Fibroblast of the aortic adventitia (primary cell): ENCODE data around the gene GLYR1. TPM values are rescaled to one million over a fixed set of nuclear protein-coding genes. Genes with fewer than 3 reads are reported as not detected.

Source experiments
- DNase-seq: peaks from one replicate; pipeline ENCODE4 v3.0.0-alpha.2; 2010; ENCODE audit warnings: low read depth
- H3K4me3 ChIP-seq: 2 replicates; pipeline ENCODE4 v1.5.1; 2011; ENCODE audit warnings: low read depth, mild to moderate bottlenecking, control low read depth, low read length, moderate library complexity
- total RNA-seq: library from RNA; depleted of rRNA; stranded (reverse); fragments of >200 nt; gene quantifications from 2 replicates; pipeline ENCODE4 v1.2.3, GENCODE V29; 2012; ENCODE audit warnings: low replicate concordance
- TF ChIP-seq, protein P1 (sequence below): IDR thresholded peaks from 2 replicates; pipeline ENCODE4 v1.5.1; 2011; ENCODE audit warnings: mild to moderate bottlenecking, low read length, control low read depth, inconsistent platforms; ENCODE audit not compliant: insufficient read depth

Gene GLYR1
- total RNA-seq, 1 donor: 55.0 TPM

DNA sequence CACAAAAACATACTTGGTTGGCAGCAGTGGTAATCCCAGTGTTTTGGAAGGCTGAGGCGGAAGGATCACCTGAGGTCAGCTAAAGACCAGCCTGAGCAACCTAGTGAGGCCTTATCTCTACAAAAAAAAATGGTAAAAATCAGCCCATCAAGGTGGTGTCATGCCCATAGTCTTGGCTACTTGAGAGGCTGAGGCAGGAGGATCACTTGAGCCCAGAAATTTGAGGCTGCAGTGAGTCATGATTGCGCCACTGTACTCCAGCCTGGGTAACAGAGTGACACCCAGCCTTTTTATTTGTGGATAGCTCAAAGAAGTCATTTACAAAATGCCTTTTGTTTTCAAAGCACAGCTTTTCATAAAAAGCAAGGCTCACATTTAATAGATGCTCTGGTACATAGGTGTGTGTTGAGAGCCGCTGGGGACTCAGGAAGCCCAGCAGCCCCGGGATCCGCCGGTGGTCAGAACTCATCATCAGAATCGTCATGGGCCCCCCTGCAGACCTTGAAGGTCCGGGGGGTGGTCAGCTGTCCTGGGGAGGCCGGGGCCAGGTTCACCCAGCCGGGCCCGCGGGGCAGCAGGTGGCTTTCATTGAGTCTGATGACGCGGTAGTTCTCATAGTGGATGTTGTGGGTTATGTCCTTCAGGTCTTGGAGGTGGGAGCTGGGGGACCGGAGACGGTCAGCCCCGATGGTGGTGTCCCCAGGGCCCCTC is 69.6 kb downstream of the GLYR1 start:
- no peak overlapping the region for H3K4me3 ChIP-seq
- TF ChIP-seq, protein P1, sequence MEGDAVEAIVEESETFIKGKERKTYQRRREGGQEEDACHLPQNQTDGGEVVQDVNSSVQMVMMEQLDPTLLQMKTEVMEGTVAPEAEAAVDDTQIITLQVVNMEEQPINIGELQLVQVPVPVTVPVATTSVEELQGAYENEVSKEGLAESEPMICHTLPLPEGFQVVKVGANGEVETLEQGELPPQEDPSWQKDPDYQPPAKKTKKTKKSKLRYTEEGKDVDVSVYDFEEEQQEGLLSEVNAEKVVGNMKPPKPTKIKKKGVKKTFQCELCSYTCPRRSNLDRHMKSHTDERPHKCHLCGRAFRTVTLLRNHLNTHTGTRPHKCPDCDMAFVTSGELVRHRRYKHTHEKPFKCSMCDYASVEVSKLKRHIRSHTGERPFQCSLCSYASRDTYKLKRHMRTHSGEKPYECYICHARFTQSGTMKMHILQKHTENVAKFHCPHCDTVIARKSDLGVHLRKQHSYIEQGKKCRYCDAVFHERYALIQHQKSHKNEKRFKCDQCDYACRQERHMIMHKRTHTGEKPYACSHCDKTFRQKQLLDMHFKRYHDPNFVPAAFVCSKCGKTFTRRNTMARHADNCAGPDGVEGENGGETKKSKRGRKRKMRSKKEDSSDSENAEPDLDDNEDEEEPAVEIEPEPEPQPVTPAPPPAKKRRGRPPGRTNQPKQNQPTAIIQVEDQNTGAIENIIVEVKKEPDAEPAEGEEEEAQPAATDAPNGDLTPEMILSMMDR: no peak
- DNase-seq: no peak

DNA sequence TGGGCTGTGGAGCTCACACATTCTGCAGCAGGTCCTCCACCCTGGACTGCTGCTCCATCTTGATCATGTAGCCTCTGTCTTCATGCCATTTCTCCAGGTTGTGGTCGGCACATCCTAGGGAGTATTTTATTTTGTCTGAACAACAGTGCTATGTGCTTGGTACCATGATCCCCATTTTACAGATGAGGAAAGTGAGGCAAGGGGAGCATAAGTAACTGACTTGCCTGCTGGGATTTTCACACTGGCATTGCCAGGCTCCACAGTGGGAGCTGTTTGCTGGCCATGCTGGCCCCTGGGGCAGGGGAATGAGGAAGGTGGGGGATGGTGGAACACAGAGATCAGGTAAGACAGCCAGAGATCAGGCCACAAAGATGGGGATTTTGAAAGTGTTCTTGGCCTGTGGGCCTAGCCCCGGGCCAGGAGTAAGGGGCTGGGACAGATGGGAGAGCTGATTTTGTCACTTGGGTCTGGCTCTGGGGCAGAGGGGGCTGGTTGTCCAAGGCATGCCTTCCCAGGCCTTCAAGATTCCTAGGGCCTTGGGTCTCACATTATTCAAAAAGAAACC is 70.9 kb downstream of the GLYR1 start:
- TF ChIP-seq, protein P1: no peak

DNA sequence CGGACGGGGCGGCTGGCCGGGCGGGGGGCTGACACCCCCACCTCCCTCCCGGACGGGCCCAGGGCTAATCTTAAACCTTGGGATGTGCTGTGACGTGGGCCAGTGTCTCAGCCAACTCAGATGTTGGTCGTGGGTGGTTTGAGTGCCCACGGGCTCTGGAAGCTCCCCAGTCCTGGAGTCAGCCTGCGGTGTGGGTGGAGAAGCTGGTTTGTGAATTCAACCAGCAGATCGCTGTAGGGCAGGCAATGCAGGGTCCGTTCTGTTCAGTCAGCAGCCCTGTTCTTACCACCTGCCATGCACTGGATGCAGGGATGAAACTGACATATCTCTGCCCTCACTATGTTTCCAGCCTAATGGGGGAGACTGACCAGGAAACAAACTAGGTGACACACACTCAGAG is 72.1 kb downstream of the GLYR1 start:
- no peak overlapping the region for H3K4me3 ChIP-seq
- no peak for DNase-seq
- TF ChIP-seq, protein P1: no peak

More for the DNA sequence above, 70.9 kb downstream of the GLYR1 start:
- no peak for DNase-seq
- H3K4me3 ChIP-seq: no peak overlapping the region

DNA sequence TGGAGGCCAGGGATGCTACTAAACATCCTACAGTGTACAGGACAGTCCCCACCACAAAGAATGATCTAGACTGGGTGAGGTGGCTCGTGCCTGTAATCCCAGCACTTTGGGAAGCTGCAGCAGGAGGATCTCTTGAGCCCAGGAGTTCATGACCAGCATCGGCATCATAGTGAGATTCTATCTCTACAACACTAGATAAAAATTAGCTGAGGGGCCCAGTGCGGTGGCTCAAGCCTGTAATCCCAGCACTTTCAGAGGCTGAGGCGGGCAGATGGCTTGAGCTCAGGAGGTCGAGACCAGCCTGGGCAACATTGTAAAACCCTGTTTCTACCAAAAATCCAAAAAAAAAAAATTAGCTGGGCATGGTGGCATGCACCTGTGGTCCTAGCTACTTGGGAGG is 74.7 kb downstream of the GLYR1 start:
- TF ChIP-seq, protein P1: no peak
- no peak overlapping the region for H3K4me3 ChIP-seq
- no peak for DNase-seq

DNA sequence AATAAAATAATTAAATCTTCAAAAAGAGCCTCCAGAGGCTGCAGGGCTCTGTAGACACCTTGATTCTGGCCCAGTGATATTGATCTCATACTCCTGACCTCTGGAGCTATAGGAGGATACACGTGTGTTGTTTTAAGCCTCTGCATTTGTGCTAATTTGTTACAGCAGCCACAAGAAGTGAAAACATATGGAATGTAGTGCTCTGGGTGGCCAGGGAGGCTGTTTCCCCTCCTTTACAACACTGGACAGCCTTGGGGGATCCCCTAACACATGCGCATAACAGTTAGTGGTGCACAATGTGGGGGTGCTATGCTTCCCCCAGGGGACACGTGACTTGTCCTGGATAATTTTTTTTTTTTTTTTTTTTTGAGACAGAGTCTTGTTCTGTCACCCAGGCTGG is 75.4 kb downstream of the GLYR1 start:
- TF ChIP-seq, protein P1: no peak
- no peak overlapping the region for H3K4me3 ChIP-seq
- DNase-seq: no peak

DNA sequence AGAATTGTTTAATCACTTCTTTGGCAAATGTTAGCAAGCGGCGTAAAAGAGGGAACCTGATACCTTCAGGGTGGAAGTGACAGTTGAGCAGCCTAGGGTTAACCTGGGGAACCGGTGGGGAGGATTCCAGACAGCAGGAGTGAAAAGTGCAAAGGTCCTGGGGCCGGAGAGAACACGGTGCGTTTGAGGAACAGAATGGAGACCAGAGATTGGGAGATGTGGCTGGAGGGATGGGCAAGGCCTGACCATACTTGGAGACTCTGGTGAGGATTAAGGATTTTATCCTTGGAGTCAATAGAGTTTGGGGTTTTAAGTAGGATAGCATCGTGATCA is 77.8 kb downstream of the GLYR1 start:
- no peak for DNase-seq
- TF ChIP-seq, protein P1: no peak
- H3K4me3 ChIP-seq: peak overlapping the region; percentile 75
